ENCODE results near the gene SLC13A5.
"Not testable (repeated sequence)": the region's sequence is repeated elsewhere in the genome, so short reads cannot be mapped to it uniquely, and the experiment has no call there.

Gene SLC13A5

DNA sequence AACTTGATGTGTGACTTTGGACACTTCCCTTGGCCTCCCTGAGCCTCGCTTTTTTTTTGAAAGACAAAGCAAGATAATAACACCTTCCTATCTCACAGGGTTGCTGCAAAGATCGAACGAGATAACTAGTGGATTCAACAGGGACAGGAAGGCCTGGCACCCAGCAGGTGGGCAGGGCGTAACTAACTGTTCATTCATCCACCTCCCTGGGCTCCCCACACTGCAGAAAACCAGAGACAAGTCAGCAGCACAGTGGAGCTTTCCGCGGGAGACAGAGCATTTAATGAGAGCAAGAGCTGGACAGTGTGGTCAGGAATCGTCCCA, 28.7 kb downstream of the SLC13A5 start:
- DNase-seq (ENCODE audit: low read depth in 2 of 2) = no peak

DNA sequence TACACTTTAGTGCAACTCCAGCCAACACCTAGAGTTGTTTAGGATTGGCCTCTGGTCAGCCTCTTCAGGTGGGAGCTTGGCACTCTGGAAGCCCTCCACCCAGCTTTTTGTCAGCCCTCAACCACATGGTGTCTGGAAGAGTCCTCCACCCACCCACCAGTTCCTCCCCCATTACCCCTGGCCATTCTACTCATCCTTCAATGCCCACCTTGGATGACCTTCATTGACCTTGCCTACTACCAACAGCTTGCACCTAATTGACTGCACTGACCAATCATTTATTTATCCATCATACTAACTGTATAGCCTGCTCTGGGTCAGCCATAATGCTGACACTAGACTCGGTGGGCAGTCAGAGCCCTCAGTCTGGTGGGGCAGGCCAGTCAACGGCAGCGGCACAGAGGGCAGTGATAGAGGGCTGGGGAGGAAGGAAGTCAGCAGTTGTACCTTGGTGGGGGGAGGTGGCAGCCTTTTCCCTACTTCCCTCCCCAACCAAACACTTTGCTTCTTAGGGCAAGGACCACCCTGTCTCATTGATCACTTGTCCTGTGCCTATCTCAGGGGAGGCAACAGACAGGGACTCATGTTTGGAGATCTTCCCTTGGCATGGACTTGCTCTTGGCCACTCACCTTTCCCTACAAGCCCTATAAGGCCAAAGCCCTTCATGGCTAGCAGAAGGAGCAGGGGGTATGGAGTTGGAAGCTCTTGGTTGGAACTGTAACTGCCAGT, 29.3 kb downstream of the SLC13A5 start:
- DNase-seq (ENCODE audit: low read depth in 2 of 2) = no peak

DNA sequence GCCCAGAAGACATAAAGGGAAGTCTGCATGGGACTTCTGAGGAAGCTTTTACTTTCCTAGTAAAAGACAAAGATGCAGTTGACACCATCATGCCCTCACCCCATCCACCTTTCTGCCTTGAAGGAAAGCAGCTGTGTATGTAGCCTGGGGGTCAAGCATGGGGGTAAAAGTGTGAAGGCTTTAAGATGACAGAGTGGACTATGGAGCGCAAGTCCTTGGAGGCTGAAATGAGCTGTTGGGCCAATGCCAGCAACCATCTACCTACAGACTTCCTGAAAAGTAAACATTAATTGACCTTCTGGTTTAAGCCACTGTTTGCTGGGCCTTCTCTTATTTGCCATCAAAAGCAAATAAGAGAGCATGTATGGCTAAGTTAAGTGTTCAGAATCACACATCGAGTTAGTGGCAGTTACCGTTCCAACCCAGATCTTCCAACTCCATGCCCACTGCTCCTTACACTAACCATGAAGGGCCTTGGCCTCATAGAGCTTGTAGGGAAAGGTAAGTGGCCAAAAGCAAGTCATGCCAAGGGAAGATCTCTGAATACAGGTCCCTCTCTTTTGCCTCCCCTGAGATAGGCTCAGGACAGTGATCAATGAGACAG, 30.0 kb downstream of the SLC13A5 start:
- DNase-seq (ENCODE audit: low read depth in 2 of 2) = no peak

DNA sequence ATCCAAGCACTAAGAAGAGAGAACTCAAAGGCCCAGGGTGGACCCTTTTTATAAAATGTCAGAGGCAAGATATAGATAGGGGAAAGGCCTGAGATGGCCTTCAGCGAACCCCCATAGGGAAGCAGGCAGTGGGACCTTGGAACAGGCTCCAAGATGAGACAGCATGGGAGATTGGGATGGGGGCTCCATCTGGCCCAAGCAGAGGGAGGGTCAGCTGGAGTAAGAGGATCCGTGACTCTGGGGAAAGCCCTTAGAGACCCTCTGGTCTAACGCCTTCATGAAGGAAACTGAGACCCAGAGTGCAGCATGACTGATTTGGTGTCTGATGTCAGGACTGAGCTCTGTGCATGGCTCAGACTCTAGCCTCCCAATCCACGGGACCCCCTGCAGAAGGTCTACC, 30.8 kb downstream of the SLC13A5 start:
- no peak for DNase-seq (ENCODE audit: low read depth in 2 of 2)

DNA sequence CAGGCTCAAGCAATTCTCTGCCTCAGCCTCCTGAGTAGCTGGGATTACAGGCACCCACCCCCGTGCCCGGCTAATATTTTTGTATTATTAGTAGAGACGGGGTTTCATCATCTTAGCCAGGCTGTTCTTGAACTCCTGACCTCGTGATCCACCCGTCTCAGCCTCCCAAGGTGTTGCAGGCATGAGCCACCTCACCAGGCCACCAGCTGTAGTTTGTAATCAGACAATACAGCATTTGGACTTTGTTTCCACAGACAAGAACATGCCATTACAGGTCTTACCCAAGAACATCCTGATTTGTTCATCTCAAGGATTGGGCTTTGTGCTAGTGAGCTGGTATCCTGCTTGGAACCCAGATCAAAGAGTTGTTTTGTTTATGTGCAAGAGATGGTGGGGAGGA, 31.5 kb downstream of the SLC13A5 start:
- no peak for DNase-seq (ENCODE audit: low read depth in 2 of 2)

DNA sequence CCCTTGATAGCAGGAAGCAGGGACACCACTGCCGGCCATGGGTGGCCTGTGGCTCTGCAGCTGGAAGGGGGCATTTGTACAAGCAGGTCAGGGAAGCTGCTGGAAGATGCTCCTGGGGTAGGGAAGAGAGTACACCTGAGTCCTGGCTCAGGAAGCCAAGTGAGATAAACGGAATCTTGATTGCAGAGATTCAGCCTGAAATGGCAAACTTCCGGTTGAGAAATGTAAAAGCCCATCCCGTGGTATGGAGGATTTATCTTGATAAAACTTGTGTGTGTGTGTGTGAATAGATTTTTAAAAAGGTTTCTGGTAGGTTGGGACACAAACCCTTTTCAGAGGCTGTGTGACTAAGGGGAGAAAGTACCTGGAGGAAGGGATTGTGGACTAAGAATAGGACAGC, 32.0 kb downstream of the SLC13A5 start:
- no peak for DNase-seq (ENCODE audit: low read depth in 2 of 2)

DNA sequence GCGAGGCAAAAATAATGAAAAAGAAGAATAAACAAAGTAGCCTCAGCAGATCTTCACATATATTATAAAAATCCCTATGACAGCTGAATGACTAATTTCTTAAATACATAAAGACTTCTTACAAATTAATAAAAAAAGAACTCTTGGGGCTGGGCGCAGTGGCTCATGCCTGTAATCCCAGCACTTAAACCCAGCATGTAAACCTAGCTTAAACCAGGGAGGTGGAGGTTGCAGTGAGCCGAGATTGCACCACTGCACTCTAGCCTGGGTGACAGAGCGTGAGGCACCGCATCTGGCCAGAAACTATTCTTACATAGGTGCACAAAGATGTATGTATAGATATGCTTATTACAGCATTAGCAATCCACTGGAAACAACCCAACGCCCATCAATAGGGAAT, 33.9 kb downstream of the SLC13A5 start:
- no peak for DNase-seq (ENCODE audit: low read depth in 2 of 2)

DNA sequence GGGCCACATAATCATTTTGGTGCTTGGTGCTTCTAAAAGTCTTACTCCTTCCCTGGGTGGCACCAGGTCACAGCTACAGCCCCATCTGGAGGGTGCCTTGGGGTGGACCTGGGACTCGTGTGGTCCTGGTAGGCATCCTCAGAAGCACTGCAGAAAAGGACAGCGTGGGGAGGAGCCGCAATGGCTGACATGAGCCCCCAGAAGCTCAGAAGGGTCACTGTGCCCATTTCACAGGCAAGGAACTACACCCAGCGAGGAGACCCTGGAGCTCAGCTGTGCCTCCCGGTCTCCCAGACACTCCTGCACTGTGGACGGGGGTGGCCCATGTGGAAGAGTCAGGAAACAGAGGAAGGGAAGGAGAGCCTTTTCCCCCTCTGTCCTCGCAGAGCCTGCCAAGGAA, 35.2 kb downstream of the SLC13A5 start:
- no peak for DNase-seq (ENCODE audit: low read depth in 2 of 2)

DNA sequence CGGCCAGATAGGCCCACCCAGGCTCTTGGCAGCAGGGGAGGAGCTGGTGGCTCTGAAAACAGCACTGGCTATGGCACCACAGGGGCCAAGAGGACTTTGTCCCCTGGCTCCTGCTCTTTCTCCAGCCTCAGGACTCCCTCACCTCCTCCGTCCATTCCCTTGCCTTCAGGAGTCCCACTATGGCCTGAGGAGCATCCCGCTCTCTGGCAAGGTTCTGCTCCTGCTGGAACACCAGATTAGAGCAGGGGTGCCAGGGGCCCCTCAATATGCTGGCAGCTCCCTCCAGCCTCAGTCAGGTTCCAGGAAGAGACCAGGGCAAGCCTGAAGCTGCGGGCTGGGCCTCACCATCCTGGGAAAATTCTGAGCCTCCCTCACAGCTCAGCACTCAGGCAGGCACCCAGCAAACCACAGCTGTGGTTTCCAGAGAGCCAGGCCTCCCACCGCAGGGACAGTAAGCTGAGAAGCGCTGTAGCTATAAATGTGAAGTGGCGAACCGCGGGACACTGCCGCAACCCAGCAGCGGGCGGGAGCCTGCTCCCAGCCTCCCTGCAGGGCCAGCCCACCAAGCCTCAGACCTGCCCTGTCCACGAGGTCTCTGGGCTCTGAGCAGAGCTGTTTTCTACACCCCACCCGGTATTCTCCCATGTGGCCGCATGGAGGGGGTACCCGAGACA, 35.9 kb downstream of the SLC13A5 start:
- DNase-seq (ENCODE audit: low read depth in 2 of 2) = no peak

DNA sequence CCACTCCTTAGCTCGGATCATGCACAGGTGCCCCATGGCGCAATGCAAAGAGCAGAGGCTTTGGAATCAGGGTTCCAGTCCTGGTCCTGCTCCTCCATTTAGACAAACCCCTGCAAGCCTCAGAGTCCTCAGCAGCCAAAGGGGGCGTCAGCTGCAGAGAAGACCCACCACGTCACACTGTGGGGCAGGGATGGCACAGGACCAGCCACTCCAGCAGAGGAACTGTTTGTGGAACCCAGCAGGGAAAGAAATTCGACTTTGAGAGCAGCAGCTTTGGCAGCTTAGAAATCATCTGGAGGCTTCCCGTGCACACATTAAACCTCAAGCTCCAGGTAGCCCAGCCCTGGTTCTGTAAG, 36.4 kb downstream of the SLC13A5 start:
- no peak for DNase-seq (ENCODE audit: low read depth in 2 of 2)

DNA sequence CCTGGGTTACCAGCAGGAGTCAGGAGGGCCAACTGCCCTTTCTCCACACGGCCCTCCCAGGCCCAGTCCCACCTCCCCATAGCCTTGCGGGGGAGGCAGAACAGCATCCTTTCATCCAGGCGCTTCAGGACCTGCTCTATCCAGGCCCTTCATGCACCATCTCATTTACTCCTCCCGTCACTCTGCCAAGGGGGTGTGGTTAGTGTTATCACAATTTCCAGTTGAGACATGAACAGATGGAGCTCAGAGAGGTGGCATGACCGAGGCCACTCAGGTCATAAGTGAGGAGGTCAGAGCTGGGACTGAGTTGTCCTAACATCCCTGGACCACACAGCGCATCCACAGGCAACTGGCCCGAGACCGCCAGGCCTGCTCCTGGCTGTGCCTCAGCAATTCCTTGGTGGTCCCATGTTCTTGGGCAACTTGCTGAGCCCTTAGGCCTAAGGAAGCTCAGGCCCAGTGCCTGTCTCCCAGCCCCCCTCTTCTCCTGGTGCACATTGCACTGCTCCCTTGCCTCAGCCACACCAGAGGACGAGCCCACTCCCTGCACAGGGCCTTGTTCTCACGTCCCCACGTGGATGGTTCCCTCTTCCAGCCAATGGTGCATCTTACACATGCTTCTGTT, 37.9 kb downstream of the SLC13A5 start:
- DNase-seq (ENCODE audit: low read depth in 2 of 2) = no peak

DNA sequence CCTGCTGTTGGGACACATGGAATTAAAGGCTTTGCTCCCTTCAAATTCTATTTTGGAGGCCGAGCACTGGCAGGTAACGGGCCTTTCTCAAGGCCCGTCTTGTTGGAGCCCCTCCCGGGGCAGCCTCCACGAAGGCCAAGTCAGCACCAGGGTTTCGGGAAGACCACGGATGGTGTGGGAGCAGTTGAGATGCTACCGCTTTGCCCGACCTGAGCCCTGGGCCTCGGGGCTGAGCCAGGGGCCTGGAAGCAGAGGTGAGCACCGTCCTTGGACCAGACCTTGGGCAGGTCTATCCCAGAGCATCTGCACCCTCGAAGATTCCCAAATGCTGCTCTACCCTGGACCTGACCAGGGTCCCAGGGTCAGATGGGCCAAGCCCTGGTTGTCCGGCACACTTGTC, 38.6 kb downstream of the SLC13A5 start:
- no peak for DNase-seq (ENCODE audit: low read depth in 2 of 2)

DNA sequence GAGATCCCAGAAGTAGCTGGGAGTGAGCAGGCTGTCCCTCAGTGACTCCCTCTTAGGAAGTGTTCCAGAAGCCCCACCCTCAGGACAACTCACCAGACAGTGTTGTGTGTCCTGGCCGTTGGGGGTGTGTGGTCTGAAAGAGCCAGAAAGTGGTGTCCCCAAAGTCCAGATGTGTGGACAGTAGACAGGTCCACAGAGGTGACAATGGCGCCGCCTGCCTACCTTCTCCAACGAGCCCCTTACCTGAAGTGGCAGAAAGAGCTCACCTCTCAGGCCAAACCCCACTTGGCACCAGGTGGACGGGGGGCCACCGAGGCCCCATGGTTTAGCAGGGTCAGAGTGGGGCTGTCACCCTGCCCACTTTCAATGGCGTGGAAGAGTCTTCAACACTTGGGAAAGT, 41.7 kb downstream of the SLC13A5 start:
- DNase-seq (ENCODE audit: low read depth in 2 of 2) = no peak

DNA sequence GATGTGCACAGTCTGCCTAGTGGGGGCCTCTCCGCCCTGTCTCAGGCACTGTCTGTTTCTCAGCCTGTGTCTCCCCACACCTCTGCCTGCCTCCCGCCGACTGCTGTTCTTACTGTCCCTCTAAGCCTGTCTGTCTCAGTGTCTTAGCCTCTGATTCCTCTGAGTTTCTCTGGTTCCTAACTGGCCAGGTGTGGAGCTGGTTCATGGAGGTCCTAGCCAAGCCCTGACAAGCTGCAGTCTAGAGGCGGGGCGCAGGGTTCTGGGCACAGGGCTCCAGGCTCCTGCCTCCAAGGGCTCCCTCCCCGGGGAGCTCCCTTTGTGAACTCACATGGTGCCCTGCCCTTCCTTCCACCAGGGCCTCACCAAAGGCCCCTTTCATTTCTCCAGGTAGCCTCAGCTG, 42.2 kb downstream of the SLC13A5 start:
- no peak for DNase-seq (ENCODE audit: low read depth in 2 of 2)

DNA sequence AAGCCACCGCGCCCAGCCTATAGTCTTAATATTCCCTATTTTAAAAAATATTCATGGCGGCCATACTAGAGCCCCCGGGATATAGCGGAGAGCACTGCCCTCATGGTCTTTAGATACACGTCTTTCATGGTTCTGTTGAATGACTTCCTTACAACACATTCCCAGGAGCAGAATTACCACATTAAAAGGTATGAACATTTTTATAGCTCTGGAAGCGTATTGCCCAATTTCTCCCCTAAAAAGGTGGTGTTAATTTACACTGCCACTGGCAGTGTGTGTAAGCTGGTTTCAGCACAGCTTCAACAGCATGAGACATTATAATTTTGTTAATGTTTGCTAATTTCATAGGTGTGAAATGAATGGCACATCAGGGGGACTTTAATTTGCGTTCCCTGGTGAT, 42.6 kb downstream of the SLC13A5 start:
- no peak for DNase-seq (ENCODE audit: low read depth in 2 of 2)

DNA sequence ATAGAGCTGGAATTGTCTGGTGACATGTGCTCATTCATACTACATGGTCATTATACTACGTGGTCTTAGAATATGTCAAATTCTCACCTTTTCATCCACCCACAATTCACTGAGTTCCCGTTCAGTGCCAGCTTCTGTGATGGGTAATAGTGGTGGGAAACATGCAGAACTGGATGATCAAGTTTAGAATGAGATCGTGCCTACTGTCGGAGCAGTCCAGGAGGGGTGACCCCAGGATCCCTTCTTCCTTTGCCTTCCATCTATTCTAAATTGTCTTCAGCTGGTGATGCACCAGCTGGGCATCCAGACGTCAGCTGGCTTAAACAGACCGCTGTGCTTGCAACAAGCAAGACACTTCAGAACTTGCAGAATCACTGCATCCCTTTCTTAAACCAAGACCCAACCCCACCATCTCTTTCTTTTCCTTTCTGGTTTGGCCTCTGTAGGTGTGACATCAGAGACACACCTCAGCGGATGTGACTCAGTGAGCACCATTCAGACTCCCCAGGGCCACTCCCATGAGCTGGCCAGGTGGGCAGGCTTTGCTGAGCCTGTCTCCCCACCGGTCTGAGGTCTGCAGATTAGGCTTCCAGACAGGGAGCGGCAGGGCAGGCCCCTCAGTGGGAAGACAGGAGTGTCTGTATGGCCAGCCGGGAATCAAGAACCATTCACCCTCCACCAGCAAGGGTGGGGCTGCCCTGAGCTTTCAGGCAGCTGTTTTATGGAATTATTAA, 43.5 kb downstream of the SLC13A5 start:
- no peak for DNase-seq (ENCODE audit: low read depth in 2 of 2)

DNA sequence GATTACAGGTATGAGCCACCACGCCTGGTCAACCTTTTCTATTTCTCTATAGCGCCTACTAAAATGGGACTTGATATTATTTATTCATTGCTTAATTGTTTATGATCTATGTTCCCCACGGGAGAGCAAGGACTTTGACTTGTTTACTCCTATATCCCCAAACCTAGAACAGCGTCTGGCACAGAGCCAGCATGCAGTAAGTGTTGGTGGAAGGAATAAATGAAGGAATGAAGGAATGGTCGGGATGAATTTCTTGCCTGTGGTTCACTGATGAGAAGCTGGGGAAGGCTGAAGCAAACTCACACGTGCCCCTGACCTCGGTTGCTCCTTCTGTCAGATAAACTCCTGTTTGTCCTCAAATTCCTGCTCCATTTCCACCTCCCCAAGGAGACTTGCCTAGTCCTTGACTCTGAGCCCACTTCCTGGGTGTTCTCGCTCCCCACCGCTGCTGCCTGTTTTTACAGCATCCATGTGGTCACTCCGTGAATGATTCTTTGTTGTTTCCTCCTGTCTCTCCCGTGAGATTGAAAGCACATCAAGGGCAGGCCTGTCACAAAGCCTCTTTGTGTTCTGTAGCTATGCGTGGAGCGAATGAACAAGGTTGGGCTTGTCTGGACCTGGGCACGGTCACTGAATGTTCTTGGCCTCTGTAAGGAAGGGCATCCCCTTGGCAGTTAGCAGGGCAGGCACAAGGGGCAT, 44.3 kb downstream of the SLC13A5 start:
- no peak for DNase-seq (ENCODE audit: low read depth in 2 of 2)

DNA sequence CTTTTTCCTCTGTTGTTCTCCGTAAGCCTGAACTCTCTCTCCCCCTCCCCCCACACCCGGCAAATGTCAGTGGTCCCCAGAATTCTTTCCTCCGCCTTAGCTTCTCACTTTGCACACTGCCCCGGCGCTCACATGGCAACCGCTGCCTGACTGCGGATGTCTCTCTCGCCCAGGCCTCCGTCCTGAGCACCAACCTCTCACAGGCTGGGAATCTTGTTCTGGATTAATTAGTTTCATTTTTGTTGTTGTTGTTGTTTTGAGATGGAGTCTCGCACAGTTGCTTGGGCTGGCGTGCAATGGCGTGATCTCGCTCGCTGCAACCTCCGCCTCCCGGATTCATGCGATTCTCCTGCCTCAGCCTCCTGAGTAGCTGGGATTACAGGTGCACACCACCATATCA, 45.0 kb downstream of the SLC13A5 start:
- no peak for DNase-seq (ENCODE audit: low read depth in 2 of 2)

DNA sequence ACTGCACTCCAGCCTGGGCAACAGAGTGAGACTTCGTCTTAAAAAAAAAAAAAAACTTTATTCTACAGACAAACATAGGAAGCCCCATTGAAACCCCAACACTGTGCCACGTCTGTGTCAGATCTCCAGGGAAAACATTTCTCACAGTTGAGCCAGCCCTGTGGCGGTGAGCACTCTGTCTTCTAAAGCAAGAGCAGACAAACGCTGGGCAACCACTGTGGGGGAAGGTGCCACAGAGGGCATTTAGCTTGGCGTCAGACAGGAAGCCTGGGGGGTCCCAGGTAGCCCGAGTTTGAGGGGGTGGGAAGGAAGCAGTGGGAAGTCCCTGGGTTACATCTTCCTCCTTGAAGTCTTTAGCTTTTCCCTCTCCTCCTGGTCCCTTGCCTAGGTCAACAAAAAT, 45.7 kb downstream of the SLC13A5 start:
- no peak for DNase-seq (ENCODE audit: low read depth in 2 of 2)

DNA sequence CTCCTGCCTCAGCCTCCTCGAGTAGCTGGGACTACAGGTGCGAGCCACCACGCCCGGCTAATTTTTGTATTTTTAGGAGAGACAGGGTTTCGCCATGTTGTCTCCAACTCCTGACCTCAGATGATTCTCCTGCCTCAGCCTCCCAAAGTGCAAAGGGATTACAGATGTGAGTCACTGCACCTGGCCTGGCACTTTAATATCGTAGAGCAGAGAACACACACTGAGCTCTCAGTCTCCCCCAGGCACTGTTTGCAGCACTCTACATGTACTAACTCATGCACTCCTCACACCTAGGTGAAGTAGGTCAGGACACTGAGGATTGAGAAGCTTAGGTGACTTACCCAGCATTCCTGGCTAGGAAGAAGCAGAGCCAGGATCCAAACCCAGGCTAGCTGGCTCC, 46.6 kb downstream of the SLC13A5 start:
- no peak for DNase-seq (ENCODE audit: low read depth in 2 of 2)

DNA sequence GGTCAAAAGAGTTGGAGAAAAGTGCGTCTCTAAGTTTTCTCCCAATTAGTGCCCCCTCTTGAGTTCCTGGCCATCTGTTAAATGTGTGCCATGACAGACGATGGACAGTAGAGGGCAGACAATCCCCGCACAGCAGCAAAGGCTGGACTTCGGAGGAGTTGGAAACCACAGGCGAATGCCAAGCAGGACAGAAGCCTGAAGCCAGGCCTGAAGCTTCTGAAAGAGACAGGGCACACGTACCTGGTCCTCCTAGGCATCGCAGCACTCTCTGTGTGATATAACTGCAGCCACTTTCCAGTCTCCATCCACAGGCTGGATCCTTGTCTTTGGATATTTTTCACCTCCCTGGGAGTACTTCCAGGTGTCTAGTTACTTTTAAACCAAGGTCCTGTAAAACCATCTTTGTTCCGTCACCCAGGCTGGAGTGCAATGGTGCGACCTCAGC, 47.1 kb downstream of the SLC13A5 start:
- DNase-seq (ENCODE audit: low read depth in 2 of 2) = peak in 1 of 2 donors; percentile 40

DNA sequence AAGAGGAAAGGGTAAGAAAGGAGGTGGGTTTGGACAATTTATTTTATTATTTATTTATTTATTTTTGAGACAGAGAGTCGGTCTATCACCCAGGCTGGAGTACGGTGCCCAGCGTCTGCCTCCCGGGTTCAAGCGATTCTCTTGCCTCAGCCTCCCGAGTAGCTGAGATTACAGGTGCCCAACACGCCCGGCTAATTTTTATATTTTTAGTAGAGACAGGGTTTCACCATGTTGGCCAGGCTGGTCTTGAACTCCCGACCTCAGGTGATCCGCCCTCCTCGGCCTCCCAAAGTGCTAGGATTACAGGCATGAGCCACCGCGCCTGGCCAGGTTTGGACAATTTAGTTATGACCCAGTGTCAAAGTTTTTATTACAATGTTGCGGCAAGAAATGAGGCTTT, 50.0 kb downstream of the SLC13A5 start:
- not testable (repeated sequence) for DNase-seq (ENCODE audit: low read depth in 2 of 2)

Measured in stimulated activated CD4-positive, alpha-beta T cell treated with anti-CD3 and anti-CD28 coated beads, Interleukin-15, amount 100 ng/mL, for 48 hours (primary cell).